Measurements from ENCODE around the gene HDAC6. TPM values are rescaled to one million over a fixed set of nuclear protein-coding genes. Genes with fewer than 3 reads are reported as not detected.

HDAC6 gene
- total RNA-seq (100 to 1,000 TPM in 3 of 5 donors, 10 to 100 TPM in 2; 41.0 to 356 (median 104) TPM), polyA plus RNA-seq (10 to 100 TPM; 20.9 to 70.9 (median 31.6) TPM)
- long read RNA-seq, donor 1, partial matches to known transcripts: 0 of 1 reads
- long read RNA-seq, donor 1, other reads (novel, unspliced or antisense): 0 of 1 reads
- long read RNA-seq, donor 2, partial matches to known transcripts: 5 of 10 reads
- long read RNA-seq, donor 2, other reads (novel, unspliced or antisense): 0 of 10 reads
- long read RNA-seq, donor 3, full-length matches to known transcripts: 4 of 4 reads
- long read RNA-seq, donor 3, partial matches to known transcripts: 0 of 4 reads
- long read RNA-seq, donor 3, other reads (novel, unspliced or antisense): 0 of 4 reads
- long read RNA-seq, donor 4, partial matches to known transcripts: 0 of 1 reads
- long read RNA-seq, donor 4, other reads (novel, unspliced or antisense): 0 of 1 reads
- long read RNA-seq, donor 5, partial matches to known transcripts: 8 of 9 reads
- long read RNA-seq, donor 5, other reads (novel, unspliced or antisense): 0 of 9 reads
- long read RNA-seq, donor 6, full-length matches to known transcripts: 7 of 20 reads
- long read RNA-seq, donor 6, partial matches to known transcripts: 13 of 20 reads
- long read RNA-seq, donor 6, other reads (novel, unspliced or antisense): 0 of 20 reads
- long read RNA-seq, donor 7, full-length matches to known transcripts: 1 of 1 reads
- long read RNA-seq, donor 7, partial matches to known transcripts: 0 of 1 reads
- long read RNA-seq, donor 7, other reads (novel, unspliced or antisense): 0 of 1 reads
- long read RNA-seq, donor 8, partial matches to known transcripts: 58 of 61 reads
- long read RNA-seq, donor 8, other reads (novel, unspliced or antisense): 0 of 61 reads
- long read RNA-seq, donor 9, partial matches to known transcripts: 9 of 11 reads
- long read RNA-seq, donor 9, other reads (novel, unspliced or antisense): 0 of 11 reads
- long read RNA-seq, donor 10: 0 reads

DNA sequence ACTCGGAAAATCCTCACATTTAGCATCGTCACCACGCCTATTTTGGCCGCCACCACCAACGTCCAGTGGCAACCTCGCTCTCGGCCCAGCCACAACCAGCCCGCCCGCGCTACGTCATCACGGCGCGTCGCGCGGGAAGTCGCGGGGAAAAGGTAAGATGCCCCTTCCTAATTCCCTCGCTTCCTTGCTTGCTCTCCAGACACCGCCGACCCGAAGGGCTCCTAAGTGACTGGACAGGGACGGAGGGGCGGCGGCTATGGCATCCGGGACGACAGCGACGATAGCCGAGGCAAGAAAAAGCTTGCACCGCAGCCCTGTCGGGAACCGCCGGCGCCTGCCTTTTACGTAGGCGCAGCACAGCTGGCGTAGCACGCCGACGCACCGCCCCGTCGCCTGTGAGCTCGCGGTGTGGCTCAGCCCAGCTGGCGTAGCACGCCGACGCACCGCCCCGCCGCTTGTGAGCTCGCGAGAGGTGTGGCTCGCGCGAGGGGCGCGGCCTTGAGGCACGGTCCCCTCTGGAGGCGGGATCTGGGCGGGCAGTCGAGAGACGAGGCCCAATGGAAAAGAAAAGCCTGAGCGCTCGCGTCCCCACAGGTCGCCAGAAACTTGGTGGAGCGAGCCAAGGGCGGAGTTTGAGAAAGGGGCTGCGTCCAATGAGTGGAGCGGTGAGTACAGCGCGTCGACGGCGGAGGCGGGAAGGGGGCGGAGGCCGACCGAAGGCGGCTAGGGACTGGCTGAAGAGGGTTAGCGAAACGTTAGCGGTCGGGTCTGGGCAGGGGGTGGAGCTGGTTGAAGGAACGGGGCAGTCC is at the start of gene HDAC6:
HDAC6 (plus strand) TSS at position 788 of the 809 bp plus-strand sequence. CDS start 626 bp downstream, outside the sequence.
- TF ChIP-seq POLR2AphosphoS5 (IDR thresholded peaks at IDR 0.05) (peak in 2 of 3 donors; percentile 50 to 67), CTCF (IDR thresholded peaks at IDR 0.05) (peak in 1 of 7 experiments; percentile 8), EP300 (IDR thresholded peaks at IDR 0.05) (no peak)
- Histone ChIP-seq H3K27me3 (peaks cover 0 to 5% (median 0%) of the 10 kb centered on the region in 3 donors), H3K27ac (peak within 1 kb of the TSS; percentile 89 to 97 (median 95)), H3K4me1 (peaks cover 0 to 15% (median 4%) of the 10 kb centered on the region in 4 donors), H3K4me3 (peak within 1 kb of the TSS; percentile 46 to 61 (median 53)), H3K9me3 (peaks cover 0 to 4% (median 0%) of the 10 kb centered on the region in 4 donors), H3K36me3 (peaks cover 0 to 14% (median 13%) of the 10 kb centered on the region in 4 donors)
- intact Hi-C loops (cut with DNase I; ENCODE audit: low total_unique reads): no loop called here
- peak; percentile 97 to 99 for DNase-seq
- 0 to 46% (median 9%) methylated on average over 33 to 88 of the region's 89 CpGs for WGBS, 5 donors

- H3K36me3 ChIP-seq: no peaks in the 10 kb centered on the region
- H3K9me3 ChIP-seq: no peaks in the 10 kb centered on the region
- no peak for DNase-seq
- TF ChIP-seq POLR2A (IDR thresholded peaks at IDR 0.05): no peak
- TF ChIP-seq POLR2AphosphoS5 (IDR thresholded peaks at IDR 0.05): no peak
- no peak for TF ChIP-seq EP300 (IDR thresholded peaks at IDR 0.05)
- TF ChIP-seq CTCF (IDR thresholded peaks at IDR 0.05): no peak
- no peak overlapping the region for H3K4me3 ChIP-seq
- H3K4me1 ChIP-seq: no peaks in the 10 kb centered on the region
- peaks cover 0 to 5% (median 0%) of the 10 kb centered on the region in 3 donors for H3K27me3 ChIP-seq
- H3K27ac ChIP-seq: no peak overlapping the region
- 52 to 66% (median 62%) methylated on average over 6 to 7 of the region's 7 CpGs for WGBS, 5 donors
- intact Hi-C loops (cut with DNase I; ENCODE audit: low total_unique reads): no loop called here
Observed at GRCh38 chrX:48752498-48752897, 49.4 kb upstream of the HDAC6 start.

GRCh38 chrX:48753708-48754228 is 48.1 kb upstream of the HDAC6 start:
- Histone ChIP-seq H3K27me3 (peaks cover 0 to 5% (median 0%) of the 10 kb centered on the region in 3 donors), H3K27ac (no peak overlapping the region), H3K4me3 (no peak overlapping the region), H3K4me1 (no peaks in the 10 kb centered on the region), H3K9me3 (no peaks in the 10 kb centered on the region), H3K36me3 (no peaks in the 10 kb centered on the region)
- intact Hi-C loops (cut with DNase I; ENCODE audit: low total_unique reads): no loop called here
- no peak for TF ChIP-seq POLR2A (IDR thresholded peaks at IDR 0.05)
- TF ChIP-seq CTCF (IDR thresholded peaks at IDR 0.05): no peak
- TF ChIP-seq EP300 (IDR thresholded peaks at IDR 0.05): no peak
- TF ChIP-seq POLR2AphosphoS5 (IDR thresholded peaks at IDR 0.05): no peak
- no peak for DNase-seq
- 40 to 80% (median 69%) methylated on average over 1 to 8 of the region's 8 CpGs for WGBS, 5 donors
